ENCODE results near the gene ID3. TPM values are rescaled to one million over a fixed set of nuclear protein-coding genes. Genes with fewer than 3 reads are reported as not detected.

ID3 gene
- total and polyA plus RNA-seq, 9 of the 15 experiments (the other 6 are each of a cell fraction or from before 2014, with no cell fraction given) = 6.8 to 59.8 (median 23.5) TPM

DNA sequence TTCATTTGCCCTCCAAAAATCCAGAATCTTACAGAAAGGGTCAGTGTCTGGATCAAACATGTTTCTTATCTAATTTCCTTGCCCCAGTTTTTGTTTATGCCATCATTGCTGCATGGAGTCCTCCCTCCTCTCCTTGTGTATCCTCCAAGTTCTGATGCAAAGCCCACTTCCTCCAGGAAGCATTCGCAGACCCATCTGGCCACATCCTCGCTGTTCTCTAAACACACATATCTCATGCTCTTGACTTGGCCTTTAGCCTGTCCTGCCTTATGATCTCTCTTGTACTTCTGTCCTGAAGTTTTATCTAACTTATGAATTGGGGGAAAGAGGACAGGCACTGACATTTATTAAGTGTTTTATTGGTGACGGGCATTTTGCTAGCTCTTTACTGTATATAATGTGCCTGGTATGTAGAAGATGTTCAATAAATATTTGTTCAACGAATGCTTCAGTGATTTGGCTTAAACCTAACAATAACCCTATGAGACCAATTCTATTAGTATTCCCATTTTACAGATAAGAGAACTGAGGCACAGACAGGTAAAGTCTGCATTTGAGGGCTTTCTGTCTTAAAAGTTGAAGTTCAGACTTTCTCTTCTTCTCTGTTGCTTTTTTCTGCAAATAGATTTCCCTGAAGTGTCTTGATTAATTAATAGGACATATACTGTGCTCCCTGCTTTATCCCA, 19.2 kb upstream of the ID3 start:
- Histone ChIP-seq H3K9ac (ENCODE audit: insufficient read depth in 1 of 2, low read depth in 2 of 2, low read length in 2 of 2) (no peak overlapping the region), H3K27me3 (ENCODE audit: control insufficient read depth in 2 of 2, insufficient read depth in 2 of 2, low read length in 2 of 2) (peaks cover 0 to 6% of the 10 kb centered on the region in 2 experiments; a peak in 2 of 5 replicates), H3K4me1 (replicated peaks in 1 of 2; ENCODE audit: control insufficient read depth in 2 of 2, insufficient read depth in 2 of 2, low read length in 2 of 2) (peaks cover 3 to 10% of the 10 kb centered on the region in 2 experiments), H4K20me1 (replicated peaks; ENCODE audit: control insufficient read depth, insufficient read depth, low read length) (no peaks in the 10 kb centered on the region), H3K4me3 (no peak overlapping the region), H3K9me1 (ENCODE audit: control insufficient read depth, insufficient read depth, low read length) (no peaks in the 10 kb centered on the region), H3K36me3 (ENCODE audit: control insufficient read depth, insufficient read depth, low read length) (no peaks in the 10 kb centered on the region), H3K4me2 (ENCODE audit: insufficient read depth, low read length) (no peak overlapping the region), H3K27ac (ENCODE audit: extremely low read depth, low read depth, low read length) (no peak overlapping the region), H3K9me3 (replicated peaks; ENCODE audit: control insufficient read depth, insufficient read depth, low read depth, low read length) (no peaks in the 10 kb centered on the region), H2AFZ (ENCODE audit: low read depth, low read length) (no peak overlapping the region), H3K79me2 (ENCODE audit: control insufficient read depth, insufficient read depth, low read length) (no peaks in the 10 kb centered on the region)
- WGBS (ENCODE audit: insufficient coverage, low coverage, missing lambda C conversion rate) = 54% methylated on average over 4 of the region's 4 CpGs
- ChIA-PET CTCF (ENCODE audit: low intra/inter-chr PET ratio) (no interaction called here), POLR2A (interaction anchor here (0.6 kb wide), 1 partner anchor 38 kb away, joined by 4 read pairs; no protein-coding TSS in a partner anchor)
- intact Hi-C loops (cut with micrococcal nuclease) = no loop called here
- in situ Hi-C loops (cut with MboI) = no loop called here
- DNase-seq (ENCODE audit: extremely low read depth in 1 of 4, low spot score in 3 of 4) (no peak), FAIRE-seq (no peak), ATAC-seq (no peak)
- no TSS peak for BruUV-seq (replicated peaks)
- peak; percentile 83 for TF ChIP-seq ZFP36 (IDR thresholded peaks at IDR 0.05; ENCODE audit: low read depth, low read length, partially characterized antibody)
- TF ChIP-seq ZNF436 (CRISPR knock-in tag; IDR thresholded peaks at IDR 0.05) = 0 out of 2 replicates have a peak, but pooled peaks have one; percentile 40
- no peak for TF ChIP-seq KLF1 (tag; IDR thresholded peaks at IDR 0.05)
- no peak for TF ChIP-seq BACH1 (tag; IDR thresholded peaks at IDR 0.05)
- TF ChIP-seq ADNP (tag; IDR thresholded peaks at IDR 0.05) = peak; percentile 74
- TF ChIP-seq, protein P1, sequence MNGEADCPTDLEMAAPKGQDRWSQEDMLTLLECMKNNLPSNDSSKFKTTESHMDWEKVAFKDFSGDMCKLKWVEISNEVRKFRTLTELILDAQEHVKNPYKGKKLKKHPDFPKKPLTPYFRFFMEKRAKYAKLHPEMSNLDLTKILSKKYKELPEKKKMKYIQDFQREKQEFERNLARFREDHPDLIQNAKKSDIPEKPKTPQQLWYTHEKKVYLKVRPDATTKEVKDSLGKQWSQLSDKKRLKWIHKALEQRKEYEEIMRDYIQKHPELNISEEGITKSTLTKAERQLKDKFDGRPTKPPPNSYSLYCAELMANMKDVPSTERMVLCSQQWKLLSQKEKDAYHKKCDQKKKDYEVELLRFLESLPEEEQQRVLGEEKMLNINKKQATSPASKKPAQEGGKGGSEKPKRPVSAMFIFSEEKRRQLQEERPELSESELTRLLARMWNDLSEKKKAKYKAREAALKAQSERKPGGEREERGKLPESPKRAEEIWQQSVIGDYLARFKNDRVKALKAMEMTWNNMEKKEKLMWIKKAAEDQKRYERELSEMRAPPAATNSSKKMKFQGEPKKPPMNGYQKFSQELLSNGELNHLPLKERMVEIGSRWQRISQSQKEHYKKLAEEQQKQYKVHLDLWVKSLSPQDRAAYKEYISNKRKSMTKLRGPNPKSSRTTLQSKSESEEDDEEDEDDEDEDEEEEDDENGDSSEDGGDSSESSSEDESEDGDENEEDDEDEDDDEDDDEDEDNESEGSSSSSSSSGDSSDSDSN (IDR thresholded peaks at IDR 0.05; ENCODE audit: borderline replicate concordance in 1 of 2, low read depth in 2 of 2, low read length in 2 of 2) = no peak
- TF ChIP-seq NFXL1 (CRISPR knock-in tag; IDR thresholded peaks at IDR 0.05) = no peak
- TF ChIP-seq TEAD4 (IDR thresholded peaks at IDR 0.05; ENCODE audit: low read length) = no peak
- no peak for TF ChIP-seq TEAD4 (CRISPR knock-in tag; IDR thresholded peaks at IDR 0.05; ENCODE audit: borderline replicate concordance)
- peak; percentile 15 for TF ChIP-seq CHD4 (IDR thresholded peaks at IDR 0.05; ENCODE audit: insufficient read depth, insufficient replicate concordance, low read depth, low read length, poor library complexity, severe bottlenecking)
- peak; percentile 35 to 63; a peak in 1 of 4 replicates for TF ChIP-seq KDM1A (IDR thresholded peaks at IDR 0.05)
- TF ChIP-seq BCOR (IDR thresholded peaks at IDR 0.05) = peak; percentile 60; the same call in 1 of the 2 replicates
- TF ChIP-seq, protein P2, sequence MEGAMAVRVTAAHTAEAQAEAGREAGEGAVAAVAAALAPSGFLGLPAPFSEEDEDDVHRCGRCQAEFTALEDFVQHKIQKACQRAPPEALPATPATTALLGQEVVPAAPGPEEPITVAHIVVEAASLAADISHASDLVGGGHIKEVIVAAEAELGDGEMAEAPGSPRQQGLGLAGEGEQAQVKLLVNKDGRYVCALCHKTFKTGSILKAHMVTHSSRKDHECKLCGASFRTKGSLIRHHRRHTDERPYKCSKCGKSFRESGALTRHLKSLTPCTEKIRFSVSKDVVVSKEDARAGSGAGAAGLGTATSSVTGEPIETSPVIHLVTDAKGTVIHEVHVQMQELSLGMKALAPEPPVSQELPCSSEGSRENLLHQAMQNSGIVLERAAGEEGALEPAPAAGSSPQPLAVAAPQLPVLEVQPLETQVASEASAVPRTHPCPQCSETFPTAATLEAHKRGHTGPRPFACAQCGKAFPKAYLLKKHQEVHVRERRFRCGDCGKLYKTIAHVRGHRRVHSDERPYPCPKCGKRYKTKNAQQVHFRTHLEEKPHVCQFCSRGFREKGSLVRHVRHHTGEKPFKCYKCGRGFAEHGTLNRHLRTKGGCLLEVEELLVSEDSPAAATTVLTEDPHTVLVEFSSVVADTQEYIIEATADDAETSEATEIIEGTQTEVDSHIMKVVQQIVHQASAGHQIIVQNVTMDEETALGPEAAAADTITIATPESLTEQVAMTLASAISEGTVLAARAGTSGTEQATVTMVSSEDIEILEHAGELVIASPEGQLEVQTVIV (CRISPR knock-in tag; IDR thresholded peaks at IDR 0.05; ENCODE audit: borderline replicate concordance) = no peak
- no peak for TF ChIP-seq GTF2F1 (IDR thresholded peaks at IDR 0.05; ENCODE audit: low read depth, low read length)
- 0 out of 2 replicates have a peak, but pooled peaks have one; percentile 12 for TF ChIP-seq SPI1 (IDR thresholded peaks at IDR 0.05; ENCODE audit: borderline replicate concordance, low read depth, low read length)
- TF ChIP-seq RBM25 (IDR thresholded peaks at IDR 0.05; ENCODE audit: low read depth, low read length, severe bottlenecking) = peak; percentile 96
- TF ChIP-seq ZNF165 (CRISPR knock-in tag; IDR thresholded peaks at IDR 0.05; ENCODE audit: borderline replicate concordance) = no peak
- 0 out of 4 replicates have a peak, but pooled peaks have one; percentile 22 for TF ChIP-seq RCOR1 (IDR thresholded peaks at IDR 0.05; ENCODE audit: borderline replicate concordance in 1 of 2, low read depth in 2 of 2, low read length in 2 of 2)
- TF ChIP-seq HDAC2 (IDR thresholded peaks at IDR 0.05) = peak; percentile 13; the same call in 1 of the 2 replicates
